HG03196 (cell line): Measurements from ENCODE around the gene AGTPBP1.
"Not testable (repeated sequence)": the region's sequence is repeated elsewhere in the genome, so short reads cannot be mapped to it uniquely, and the experiment has no call there.

ENCODE experiments used
- ATAC-seq: cut with Tn5 transposase; IDR thresholded peaks from one replicate; pipeline ENCODE4 v1.9.1; 2021; ENCODE audit not compliant: unreplicated experiment

AGTPBP1 gene

GRCh38 chr9:85717818-85718217 is 23.9 kb downstream of the AGTPBP1 start:
- not testable (repeated sequence) for ATAC-seq

- ATAC-seq, result no peak
Measured at GRCh38 chr9:85717220-85717619, 24.5 kb downstream of the AGTPBP1 start.

DNA sequence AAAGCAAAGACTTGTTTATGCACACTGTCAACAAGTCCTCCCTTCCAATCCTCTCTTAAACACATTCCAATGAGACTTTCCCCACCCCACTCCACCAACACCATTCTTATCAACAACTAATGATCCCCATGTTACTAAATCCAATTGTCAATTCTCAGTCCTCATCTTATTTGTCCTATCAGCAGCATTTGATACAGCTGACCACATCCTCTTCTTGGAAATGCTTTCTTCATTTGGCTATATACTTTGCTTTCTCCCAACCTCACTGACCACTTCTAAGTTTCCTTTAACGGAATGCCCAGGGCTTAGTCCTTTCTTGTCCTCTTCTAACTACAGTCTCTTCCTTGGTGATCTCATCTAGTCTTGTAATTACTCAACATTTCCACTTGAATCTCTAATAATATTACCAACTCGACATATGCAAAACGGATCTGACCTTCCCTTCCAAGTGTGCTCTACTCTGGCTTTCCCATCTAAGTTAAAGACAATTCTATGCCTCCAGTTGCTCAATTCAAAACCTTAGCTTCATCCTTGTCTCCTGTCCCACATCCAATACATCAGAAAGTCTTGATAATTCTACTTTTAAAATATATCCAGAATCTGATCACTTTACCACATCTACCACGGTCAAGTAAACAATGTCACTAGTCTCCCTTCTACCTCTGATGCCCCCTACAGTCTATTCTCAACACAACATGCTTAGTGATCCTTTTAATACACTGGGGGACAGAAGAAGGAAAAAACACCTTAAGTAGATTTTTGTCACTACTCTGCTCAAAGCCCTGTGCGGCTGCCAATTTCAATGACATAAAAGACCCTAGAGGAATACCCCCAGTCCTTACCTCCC is 25.5 kb downstream of the AGTPBP1 start:
- peak; percentile 49 for ATAC-seq

DNA sequence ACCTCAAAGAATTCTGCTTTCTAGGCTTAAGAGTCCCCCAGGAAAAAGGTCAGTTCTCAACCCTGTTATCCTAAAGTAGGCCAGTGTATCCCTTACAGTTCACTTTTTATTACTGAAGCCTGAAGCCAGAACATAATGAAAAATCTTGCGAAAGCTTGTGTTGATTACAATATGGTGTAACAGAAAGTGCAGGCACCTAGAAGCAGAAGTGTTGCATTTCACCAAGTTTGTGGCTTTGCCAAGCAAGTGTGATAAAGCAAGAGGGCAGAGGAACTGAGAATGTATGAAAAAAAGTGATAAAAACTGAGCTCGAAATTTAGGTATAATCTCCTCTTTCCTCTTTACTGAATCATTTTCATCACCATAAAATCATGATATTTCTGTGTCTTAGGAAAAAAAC is 26.2 kb downstream of the AGTPBP1 start:
- ATAC-seq, result peak; percentile 59

GRCh38 chr9:85713897-85714296 is 27.9 kb downstream of the AGTPBP1 start:
- ATAC-seq, result no peak

DNA sequence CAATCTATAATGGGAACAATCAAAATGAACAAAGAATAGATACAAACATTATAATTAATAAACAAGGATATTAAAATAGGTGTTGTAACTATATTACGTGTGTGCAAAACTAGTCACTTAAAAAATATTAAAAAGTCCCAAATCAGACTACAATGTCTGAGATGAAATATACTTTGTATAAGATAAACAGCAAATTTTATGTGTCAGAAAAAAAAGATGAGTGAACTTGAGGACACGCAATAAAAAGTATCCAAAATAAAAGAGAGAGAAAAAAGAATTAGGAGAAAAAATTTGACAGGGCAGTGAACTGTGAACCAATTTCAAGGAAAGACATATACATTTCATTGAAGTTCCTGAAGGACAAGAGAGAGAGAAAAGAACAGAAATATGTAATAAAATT is 37.0 kb downstream of the AGTPBP1 start:
- ATAC-seq, result no peak

DNA sequence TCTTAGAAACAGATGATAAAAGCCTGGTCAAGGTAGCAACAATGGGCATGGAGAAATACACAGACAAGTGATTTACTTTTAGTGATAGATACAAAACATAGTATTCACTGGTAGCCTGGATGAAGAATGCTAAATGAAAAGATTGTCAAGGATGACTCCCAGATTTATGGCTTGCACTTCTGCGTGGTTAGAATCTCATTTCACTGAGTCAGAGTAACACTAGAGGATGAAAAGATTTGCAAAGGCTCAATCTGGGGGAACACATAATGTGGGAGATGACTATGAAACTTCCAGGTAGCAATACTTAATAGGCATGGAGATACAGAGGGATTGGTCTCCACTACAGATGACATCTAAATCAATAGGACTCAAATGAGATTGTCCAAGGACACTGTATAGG is 38.4 kb downstream of the AGTPBP1 start:
- ATAC-seq, result no peak

DNA sequence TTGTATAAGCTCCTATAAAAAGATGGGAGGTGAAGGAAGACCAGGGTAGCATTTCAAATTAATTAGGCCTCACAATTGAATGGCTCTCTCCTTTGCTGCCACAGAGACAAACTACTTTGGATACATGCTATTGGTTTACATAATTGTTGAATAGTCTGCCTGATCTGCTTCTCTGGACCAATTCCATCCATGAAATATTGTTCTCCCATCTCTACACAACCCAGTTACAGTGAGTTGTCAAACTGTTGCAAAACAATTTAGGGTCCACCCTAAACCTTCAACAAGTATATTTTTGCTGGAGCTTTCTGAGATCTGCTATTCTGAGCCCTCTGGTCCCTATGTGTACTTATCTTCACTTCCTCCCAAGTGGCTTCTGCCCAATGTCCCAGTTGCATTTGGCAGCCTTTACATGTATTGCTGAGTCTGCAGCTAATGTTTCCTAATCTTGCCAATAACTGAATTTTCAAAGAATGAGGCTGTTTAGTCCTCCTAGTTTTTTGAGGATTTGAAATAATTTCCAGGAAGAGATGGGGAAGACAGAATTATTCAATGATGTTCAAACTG is 38.9 kb downstream of the AGTPBP1 start:
- no peak for ATAC-seq

GRCh38 chr9:85702191-85702590 is 39.6 kb downstream of the AGTPBP1 start:
- ATAC-seq, result no peak

DNA sequence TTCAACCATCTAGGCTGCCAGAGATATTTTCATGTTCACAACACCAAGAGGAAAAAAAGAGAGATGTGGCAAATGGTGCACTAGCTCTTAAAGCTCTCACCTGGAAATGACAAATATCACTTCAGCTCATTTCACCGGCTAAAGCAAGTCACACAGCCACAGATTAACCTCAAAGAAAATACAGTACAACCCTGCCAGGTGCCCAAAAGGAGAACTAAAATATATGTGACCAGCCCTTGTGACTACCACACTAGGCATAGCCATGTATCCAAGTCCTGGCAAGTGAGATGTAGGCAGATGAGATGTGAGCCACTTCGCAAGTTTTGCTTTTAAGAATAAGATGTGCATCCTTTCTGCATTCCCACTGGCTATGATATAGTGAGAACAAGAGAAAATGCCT is 41.4 kb downstream of the AGTPBP1 start:
- ATAC-seq, result no peak

- ATAC-seq, result no peak
Measured at GRCh38 chr9:85688361-85688760, 53.4 kb downstream of the AGTPBP1 start.

GRCh38 chr9:85685081-85685480 is 56.7 kb downstream of the AGTPBP1 start:
- no peak for ATAC-seq

DNA sequence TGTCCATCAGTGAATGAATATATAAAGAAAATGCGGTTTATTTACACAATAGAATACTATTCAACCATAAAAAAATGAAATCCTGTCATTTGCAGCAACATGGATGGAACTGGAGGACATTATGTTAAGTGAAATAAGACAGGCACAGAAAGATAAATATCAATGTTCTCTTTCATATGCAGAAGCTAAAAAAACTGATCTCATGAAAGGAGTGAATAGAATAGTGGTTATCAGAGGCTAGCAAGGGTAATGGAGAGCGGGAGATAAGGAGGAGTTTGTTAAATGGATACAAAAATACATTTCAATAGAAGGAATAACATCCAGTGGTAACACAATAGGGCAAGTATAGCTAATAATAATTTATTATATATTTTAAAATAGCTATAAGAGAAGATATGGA is 65.0 kb downstream of the AGTPBP1 start:
- ATAC-seq, result no peak

DNA sequence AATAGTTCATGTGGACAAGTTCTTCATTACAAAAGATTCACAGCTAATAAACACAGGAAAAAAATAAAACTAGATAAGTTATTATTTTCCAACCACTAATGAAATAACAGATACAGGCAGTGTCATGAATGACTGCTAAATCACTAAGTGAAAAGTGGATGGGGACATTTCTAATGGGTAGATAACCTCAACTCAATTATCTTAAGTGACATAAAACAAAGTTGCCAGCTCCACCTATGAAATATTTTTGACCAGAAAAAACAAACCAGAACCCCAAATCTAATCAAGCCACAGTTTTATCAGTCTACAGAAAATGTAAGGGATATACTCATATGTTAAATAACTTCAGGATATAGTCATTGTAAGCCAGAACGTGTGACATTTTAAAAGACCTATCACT is 74.4 kb downstream of the AGTPBP1 start:
- no peak for ATAC-seq

DNA sequence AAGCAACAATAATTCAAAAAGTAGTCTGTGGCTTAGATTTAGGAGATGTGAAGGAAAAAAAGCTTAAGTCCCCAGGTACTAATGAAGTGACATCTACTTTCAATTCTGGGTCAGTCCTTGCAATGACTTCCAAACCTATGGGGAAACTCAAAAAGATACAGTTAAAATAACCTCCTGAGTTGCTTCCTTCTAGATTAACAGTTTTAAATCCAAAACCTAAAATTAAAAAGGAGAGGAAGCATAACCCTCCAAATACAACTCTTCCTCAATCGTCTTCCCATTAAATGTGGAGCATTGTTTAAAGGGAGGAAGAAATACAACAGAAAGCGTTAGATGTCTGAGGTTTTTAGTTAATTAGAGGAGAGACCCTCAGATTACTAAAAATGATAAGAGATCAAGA is 75.7 kb downstream of the AGTPBP1 start:
- no peak for ATAC-seq

- no peak for ATAC-seq
Measured at GRCh38 chr9:85662573-85662972, 79.2 kb downstream of the AGTPBP1 start.

GRCh38 chr9:85658716-85659115 is 83.0 kb downstream of the AGTPBP1 start:
- ATAC-seq, result no peak

- ATAC-seq, result no peak
Measured at GRCh38 chr9:85653153-85653552, 88.6 kb downstream of the AGTPBP1 start.

- no peak for ATAC-seq
Measured at GRCh38 chr9:85647571-85647970, 94.2 kb downstream of the AGTPBP1 start.

DNA sequence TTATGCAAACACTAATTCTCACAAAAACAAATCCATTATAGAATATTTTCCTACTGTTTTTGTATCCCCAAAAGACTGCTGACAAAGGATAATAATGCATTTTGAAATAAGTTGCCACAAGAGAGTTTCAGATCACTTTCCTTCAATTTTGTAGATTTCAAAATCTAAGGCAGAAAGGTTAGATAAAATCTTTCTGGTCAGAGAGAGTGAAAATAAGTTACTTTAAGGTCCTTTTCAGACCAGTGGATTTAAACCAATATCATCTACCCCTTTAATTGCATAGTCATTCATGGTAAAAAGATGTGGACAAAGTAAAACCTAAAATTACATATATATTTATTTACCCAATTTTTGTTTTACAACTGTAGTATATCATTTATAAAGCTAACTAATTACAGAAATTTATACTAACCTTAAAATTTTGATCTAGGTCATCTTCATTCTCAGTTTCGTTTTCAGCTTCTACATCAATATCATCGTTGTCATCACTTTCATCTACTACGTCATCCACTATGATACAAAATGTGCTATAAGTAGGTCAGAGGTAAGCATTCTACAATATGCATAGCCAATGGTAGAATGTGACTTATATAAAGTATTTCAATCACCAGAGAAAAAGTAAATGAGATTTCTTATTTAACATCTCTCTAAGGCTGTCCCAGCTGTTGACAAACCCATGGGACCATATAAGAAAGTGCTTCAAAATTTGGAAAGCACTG is 95.7 kb downstream of the AGTPBP1 start:
- no peak for ATAC-seq

DNA sequence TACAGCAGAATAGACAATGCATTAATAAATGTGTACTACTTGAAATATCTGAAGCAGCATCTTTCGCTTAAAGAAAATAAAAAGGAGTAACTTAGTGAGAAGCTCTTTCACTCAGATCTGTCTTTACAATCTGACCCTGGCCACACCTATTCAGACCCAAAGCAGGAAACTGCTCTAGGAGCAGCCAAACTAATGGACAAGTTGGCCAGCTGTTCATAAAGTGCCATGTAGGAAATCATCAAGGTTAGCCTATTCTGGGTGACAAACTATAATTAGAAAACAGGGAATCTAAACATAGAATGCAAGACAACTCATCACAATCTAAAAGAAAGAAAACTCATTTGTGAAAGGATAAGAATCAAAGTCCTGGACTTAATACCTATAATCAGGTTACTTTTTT is 101.3 kb downstream of the AGTPBP1 start:
- no peak for ATAC-seq

- no peak for ATAC-seq
Measured at GRCh38 chr9:85639675-85640186, 102.0 kb downstream of the AGTPBP1 start.
